Measurements from ENCODE around the gene DCPS. TPM values are rescaled to one million over a fixed set of nuclear protein-coding genes. Genes with fewer than 3 reads are reported as not detected.

The DCPS gene
- total RNA-seq, 1 experiment from 2014 or later: 25.6 TPM

GRCh38 chr11:126355926-126356897, 52.4 kb downstream of the DCPS start:
- Histone ChIP-seq H3K9me3 (ENCODE audit: control insufficient read depth in 1 of 2, insufficient read depth in 1 of 2, low read depth in 1 of 2, low read length in 2 of 2) (no peaks in the 10 kb centered on the region), H3K4me3 (replicated peaks in 1 of 2; ENCODE audit: low read depth in 1 of 2, low read length in 2 of 2) (peak overlapping the region; percentile 73 to 95), H3K4me1 (ENCODE audit: control insufficient read depth in 1 of 2, insufficient read depth in 2 of 2, low read length in 2 of 2) (peaks cover 22 to 52% of the 10 kb centered on the region in 2 experiments), H3K36me3 (ENCODE audit: control insufficient read depth in 1 of 2, insufficient read depth in 2 of 2, low read length in 2 of 2) (no peaks in the 10 kb centered on the region), H4K20me1 (ENCODE audit: insufficient read depth) (no peaks in the 10 kb centered on the region), H3K4me2 (ENCODE audit: low read length) (peak overlapping the region; percentile 87), H2AFZ (ENCODE audit: low read depth, low read length, poor library complexity, severe bottlenecking) (no peak overlapping the region), H3K27me3 (ENCODE audit: insufficient read depth, low read length) (no peaks in the 10 kb centered on the region), H3K79me2 (ENCODE audit: insufficient read depth, low read length) (peaks cover 19% of the 10 kb centered on the region; the same call in 1 of the 2 replicates), H3K9me2 (ENCODE audit: insufficient read depth) (no peaks in the 10 kb centered on the region), H3K9ac (ENCODE audit: low read length) (peak overlapping the region; percentile 95), H3K27ac (ENCODE audit: low read depth, low read length) (peak overlapping the region; percentile 58; the same call in 1 of the 2 replicates)
- POLR2A ChIA-PET: no interaction called here
- no peak for TF ChIP-seq ZFX (IDR thresholded peaks at IDR 0.05)
- TF ChIP-seq SRF (IDR thresholded peaks at IDR 0.05; ENCODE audit: low read depth): no peak
- TF ChIP-seq FOSL1 (IDR thresholded peaks at IDR 0.05; ENCODE audit: low read depth): no peak
- TF ChIP-seq CBX3 (IDR thresholded peaks at IDR 0.05; ENCODE audit: low read depth): no peak
- no peak for TF ChIP-seq POLR2AphosphoS5 (IDR thresholded peaks at IDR 0.05; ENCODE audit: low read depth, low read length)
- TF ChIP-seq RAD21 (IDR thresholded peaks at IDR 0.05; ENCODE audit: low read depth): no peak
- TF ChIP-seq ZBTB33 (IDR thresholded peaks at IDR 0.05; ENCODE audit: extremely low read depth, insufficient replicate concordance, low read length): no peak
- no peak for TF ChIP-seq ZNF274 (IDR thresholded peaks at IDR 0.05; ENCODE audit: low read depth, low read length)
- TF ChIP-seq TCF7L2 (IDR thresholded peaks at IDR 0.05; ENCODE audit: borderline replicate concordance, extremely low read depth, insufficient read depth, insufficient read length): no peak
- no peak for TF ChIP-seq JUND (IDR thresholded peaks at IDR 0.05)
- TF ChIP-seq EZH2 (IDR thresholded peaks at IDR 0.05): no peak
- no peak for TF ChIP-seq MAX (IDR thresholded peaks at IDR 0.05)
- no peak for TF ChIP-seq EGR1 (IDR thresholded peaks at IDR 0.05; ENCODE audit: low read depth)
- TF ChIP-seq SP1 (IDR thresholded peaks at IDR 0.05; ENCODE audit: low read depth): no peak
- TF ChIP-seq CTCF (IDR thresholded peaks at IDR 0.05 in 2 of 3, conservative IDR thresholded peaks at IDR 0.05 in 1 of 3; ENCODE audit: borderline replicate concordance in 1 of 3, insufficient read depth in 1 of 3, low read depth in 2 of 3, low read length in 2 of 3): no peak
- TF ChIP-seq ATF3 (IDR thresholded peaks at IDR 0.05): no peak
- no peak for TF ChIP-seq CEBPB (IDR thresholded peaks at IDR 0.05; ENCODE audit: low read depth)
- TF ChIP-seq REST (IDR thresholded peaks at IDR 0.05; ENCODE audit: low read depth): no peak
- no peak for TF ChIP-seq ELF1 (IDR thresholded peaks at IDR 0.05; ENCODE audit: borderline replicate concordance, low read depth)
- BruUV-seq (replicated peaks): no TSS peak
- intact Hi-C loops (cut with micrococcal nuclease): loop anchor here (2.0 kb wide), 1 partner anchor 49 kb away; no protein-coding TSS in a partner anchor
- RAD21 ChIA-PET (ENCODE audit: low non-redundant PET in 1 of 2, low total read pairs in 2 of 2, uncharacterized antibody in 2 of 2, unreplicated experiment in 2 of 2): no interaction called here
- DNase-seq (ENCODE audit: low read depth, low spot score) (no peak), ATAC-seq (peak; percentile 1)
- CTCF ChIA-PET: interaction anchor here (0.6 kb wide), 1 partner anchor 407 kb away, joined by 4 read pairs; no protein-coding TSS in a partner anchor
